HG03469 (cell line): Measurements from ENCODE around the gene SYT7.

Experiments
- ATAC-seq: cut with Tn5 transposase; IDR thresholded peaks from one replicate; pipeline ENCODE4 v1.9.1; 2021; ENCODE audit warnings: mild to moderate bottlenecking, moderate library complexity, moderate number of reproducible peaks; ENCODE audit not compliant: unreplicated experiment

SYT7 gene

GRCh38 chr11:61555978-61556377, 24.9 kb downstream of the SYT7 start:
- ATAC-seq = no peak

GRCh38 chr11:61555051-61555969, 25.6 kb downstream of the SYT7 start:
- no peak for ATAC-seq

DNA sequence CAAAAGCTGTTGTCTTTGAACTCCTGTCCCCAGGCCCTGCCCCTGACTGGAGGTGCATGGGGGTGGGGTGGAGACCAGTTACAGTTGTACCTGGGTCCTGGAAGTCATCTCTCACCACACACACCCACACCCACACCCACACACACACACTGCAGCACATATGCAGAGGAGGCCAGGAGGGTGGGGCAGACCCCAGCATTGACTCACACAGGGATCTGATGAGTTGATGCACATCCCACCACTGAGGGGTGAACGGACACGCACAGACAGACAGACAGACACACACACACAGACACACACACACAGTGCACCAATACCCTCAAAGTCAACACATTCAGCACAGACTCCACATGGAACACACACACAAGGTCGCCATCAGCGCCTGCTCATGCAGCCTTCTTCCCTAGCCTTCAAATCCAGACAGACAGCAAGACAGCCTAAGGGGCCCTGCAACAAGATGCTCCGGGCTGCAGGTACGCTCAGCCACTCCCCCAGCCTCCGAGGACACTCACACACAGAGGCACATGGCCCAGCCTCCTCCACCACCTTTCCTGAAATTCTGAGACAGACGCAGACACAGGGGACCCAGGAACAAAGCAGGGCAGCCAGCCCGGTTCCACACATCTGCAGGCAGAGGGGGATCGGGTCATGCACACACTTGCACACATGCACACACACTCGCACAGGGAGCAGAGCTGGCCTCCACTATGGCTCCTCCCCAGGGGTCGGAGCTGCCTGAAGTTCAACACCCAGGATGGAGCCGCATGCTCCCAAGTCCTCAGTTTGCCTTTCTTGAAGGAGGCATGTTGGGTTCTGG, 26.5 kb downstream of the SYT7 start:
- no peak for ATAC-seq

- no peak for ATAC-seq
Observed at GRCh38 chr11:61553373-61554171, 27.3 kb downstream of the SYT7 start.

DNA sequence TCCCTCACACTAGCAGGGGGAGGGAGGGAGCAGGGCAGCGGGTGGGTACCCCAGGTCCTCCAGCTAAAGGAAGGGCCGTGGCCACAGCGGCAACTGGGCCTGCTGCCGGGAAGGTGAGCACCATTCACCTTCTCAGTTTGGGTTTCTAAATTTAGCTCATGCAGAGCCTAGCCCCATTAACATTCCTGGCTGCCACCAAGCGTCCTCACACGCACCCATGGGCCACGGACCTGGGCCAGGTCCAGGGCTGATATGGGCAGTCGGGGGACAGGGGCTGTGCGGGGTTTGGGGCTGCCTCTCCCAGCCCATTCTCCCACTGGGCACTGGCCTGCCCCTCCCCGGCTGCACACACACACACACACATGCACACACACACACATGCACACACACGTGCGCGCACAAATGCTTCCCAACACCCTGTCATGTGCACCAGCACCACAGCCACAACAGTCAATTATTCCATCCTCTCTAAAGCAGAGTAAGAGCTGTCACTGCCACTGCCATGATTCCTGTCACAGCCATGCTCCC, 28.7 kb downstream of the SYT7 start:
- no peak for ATAC-seq

- no peak for ATAC-seq
Observed at GRCh38 chr11:61551634-61552033, 29.2 kb downstream of the SYT7 start.

- ATAC-seq = no peak
Observed at GRCh38 chr11:61550665-61551227, 30.1 kb downstream of the SYT7 start.

GRCh38 chr11:61549662-61550568, 31.0 kb downstream of the SYT7 start:
- ATAC-seq = no peak

GRCh38 chr11:61549177-61549576, 31.7 kb downstream of the SYT7 start:
- no peak for ATAC-seq

- ATAC-seq = no peak
Observed at GRCh38 chr11:61547246-61547645, 33.6 kb downstream of the SYT7 start.

- no peak for ATAC-seq
Observed at GRCh38 chr11:61546663-61547062, 34.2 kb downstream of the SYT7 start.

DNA sequence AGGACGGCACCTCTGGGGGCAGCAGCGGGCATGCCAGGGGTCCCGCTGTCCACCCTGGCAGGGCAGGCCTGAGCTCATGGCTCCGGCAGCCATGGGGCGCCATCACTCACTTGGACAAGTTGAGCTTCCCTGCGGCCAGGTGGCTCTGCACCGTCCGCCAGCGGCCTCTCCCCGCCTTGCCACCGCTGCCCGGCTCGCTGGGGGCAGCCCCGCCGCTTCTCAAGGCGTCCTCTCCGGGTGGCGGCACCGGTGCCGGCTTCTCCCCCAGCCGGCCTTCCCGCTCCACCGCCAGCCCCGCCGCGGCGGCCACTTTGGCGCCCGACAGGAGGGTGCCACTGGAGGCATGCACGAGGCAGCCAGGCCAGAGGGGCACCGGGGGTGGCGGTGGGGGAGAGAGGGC, 35.0 kb downstream of the SYT7 start:
- ATAC-seq = no peak

GRCh38 chr11:61545341-61545740, 35.5 kb downstream of the SYT7 start:
- no peak for ATAC-seq

DNA sequence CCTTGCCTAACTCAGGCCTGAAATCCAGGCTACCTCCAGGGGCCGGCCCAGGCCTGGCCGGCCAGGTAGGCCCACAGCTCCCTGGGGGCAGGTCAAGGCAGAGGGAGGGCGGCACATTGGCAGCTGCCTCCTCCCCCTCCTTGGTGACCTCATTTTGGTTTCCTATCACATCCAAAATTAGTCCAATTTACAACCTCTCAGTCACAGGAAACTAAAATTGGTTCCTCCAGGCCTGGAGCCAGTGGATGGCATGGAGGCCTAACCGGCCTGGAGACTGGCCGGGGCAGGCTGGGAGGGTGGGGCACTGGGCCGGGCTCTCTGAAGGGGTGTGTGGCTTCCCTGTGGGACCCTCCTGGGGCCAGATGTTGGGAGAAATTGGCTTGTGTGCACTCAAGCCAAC, 36.4 kb downstream of the SYT7 start:
- no peak for ATAC-seq

- no peak for ATAC-seq
Observed at GRCh38 chr11:61543606-61544306, 37.1 kb downstream of the SYT7 start.

DNA sequence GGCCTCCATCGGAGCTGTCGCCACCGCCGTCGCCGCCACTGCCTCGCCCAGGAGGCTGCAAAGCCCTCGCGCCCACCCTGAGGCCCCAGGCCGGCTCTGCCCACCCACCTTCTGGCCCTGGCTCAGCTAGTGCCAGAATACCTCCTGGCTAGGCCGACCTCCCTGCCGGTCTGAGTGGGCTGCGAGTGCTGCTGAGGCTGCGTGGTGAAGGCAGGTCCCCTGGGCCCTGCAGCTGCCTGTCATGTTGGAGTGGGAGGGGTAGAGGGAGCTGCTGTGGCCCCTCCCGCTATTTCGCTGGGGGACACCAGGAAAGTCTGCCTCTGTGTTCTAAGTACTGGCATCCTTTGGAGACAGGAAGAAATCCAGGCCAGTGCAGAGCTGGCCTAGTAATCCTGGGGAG, 38.2 kb downstream of the SYT7 start:
- ATAC-seq = no peak

GRCh38 chr11:61542024-61542461, 38.8 kb downstream of the SYT7 start:
- ATAC-seq = no peak

GRCh38 chr11:61541598-61541997, 39.3 kb downstream of the SYT7 start:
- no peak for ATAC-seq

GRCh38 chr11:61540528-61540927, 40.3 kb downstream of the SYT7 start:
- ATAC-seq = no peak
